LNCaP clone FGC (cell line): Measurements from ENCODE around the gene STK39.
A peak's percentile ranks its signal among the peaks of the same experiment; 100 is the strongest.

ENCODE experiments used
- DNase-seq: peaks from one replicate; pipeline ENCODE4 v3.0.0-alpha.2; 2011; ENCODE audit warnings: low read depth
- H3K4me3 ChIP-seq: 2 replicates; pipeline ENCODE4 v1.5.1; 2011; ENCODE audit warnings: mild to moderate bottlenecking, low read depth, low read length, control low read depth
- TF ChIP-seq, protein P1 (sequence below): IDR thresholded peaks from 2 replicates; pipeline ENCODE4 v1.5.1; 2012; ENCODE audit warnings: mild to moderate bottlenecking; ENCODE audit not compliant: control insufficient read depth, insufficient read depth; ENCODE audit errors: extremely low read depth

Gene STK39

DNA sequence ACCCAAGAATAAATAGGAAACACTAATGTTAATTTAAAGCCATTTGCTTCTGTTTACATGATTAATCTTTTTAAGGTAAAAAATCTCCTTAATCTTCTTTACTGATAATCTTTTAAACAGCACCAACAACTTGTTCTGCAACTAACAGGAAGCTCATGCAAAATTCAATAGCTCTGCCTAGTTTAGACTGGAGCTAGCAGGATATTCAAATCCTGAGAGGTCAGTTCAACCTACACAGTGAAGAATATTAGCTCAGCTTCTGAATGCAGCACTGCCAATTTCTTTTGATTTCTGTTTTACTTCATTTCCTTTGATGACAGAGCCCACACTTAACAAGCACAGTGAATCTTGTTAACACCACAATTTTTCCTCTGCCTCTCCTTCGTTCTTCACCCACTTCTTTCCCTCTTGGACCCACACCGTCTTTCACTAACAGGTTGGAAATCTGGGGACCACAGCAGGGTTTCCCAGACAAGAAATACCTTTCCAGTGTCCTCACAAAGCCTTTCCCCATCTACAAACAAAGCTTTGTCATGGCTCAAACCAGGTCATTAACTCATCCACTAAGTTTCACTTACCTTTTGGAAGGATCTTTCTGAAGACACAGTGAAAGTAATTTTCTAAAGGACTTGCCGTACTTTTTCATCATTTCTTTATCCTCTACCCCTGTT lies 109.8 kb downstream of the STK39 start:
- TF ChIP-seq, protein P1, sequence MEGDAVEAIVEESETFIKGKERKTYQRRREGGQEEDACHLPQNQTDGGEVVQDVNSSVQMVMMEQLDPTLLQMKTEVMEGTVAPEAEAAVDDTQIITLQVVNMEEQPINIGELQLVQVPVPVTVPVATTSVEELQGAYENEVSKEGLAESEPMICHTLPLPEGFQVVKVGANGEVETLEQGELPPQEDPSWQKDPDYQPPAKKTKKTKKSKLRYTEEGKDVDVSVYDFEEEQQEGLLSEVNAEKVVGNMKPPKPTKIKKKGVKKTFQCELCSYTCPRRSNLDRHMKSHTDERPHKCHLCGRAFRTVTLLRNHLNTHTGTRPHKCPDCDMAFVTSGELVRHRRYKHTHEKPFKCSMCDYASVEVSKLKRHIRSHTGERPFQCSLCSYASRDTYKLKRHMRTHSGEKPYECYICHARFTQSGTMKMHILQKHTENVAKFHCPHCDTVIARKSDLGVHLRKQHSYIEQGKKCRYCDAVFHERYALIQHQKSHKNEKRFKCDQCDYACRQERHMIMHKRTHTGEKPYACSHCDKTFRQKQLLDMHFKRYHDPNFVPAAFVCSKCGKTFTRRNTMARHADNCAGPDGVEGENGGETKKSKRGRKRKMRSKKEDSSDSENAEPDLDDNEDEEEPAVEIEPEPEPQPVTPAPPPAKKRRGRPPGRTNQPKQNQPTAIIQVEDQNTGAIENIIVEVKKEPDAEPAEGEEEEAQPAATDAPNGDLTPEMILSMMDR, result no peak
- H3K4me3 ChIP-seq, result no peak overlapping the region
- no peak for DNase-seq

DNA sequence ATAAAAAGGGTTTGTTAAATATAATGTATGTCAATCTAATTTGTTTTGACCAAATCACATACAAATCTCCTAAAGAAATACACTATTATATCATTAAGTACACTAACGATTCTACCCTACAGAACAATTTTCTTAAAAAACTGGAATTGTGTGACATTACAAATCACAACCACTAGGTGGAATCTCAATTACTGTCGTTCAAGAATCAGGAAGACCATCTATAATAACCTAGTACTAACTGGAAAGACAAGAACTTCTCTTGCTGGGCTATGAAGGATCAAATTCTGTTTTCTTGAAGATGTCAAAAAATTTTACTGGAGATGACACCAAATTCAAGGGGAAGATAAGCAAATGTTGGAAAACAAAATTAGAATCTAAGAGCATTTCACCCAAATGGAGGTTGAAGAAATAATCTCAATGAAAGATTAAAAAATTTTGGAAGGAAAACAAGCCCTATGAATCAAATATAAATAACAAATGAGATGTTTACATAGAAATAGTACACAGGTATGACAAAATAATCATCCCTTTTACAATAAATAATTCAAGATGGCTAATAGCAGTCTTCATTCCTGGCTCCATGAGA lies 110.9 kb downstream of the STK39 start:
- H3K4me3 ChIP-seq, result no peak overlapping the region
- TF ChIP-seq, protein P1, result peak; percentile 41
- DNase-seq, result no peak

DNA sequence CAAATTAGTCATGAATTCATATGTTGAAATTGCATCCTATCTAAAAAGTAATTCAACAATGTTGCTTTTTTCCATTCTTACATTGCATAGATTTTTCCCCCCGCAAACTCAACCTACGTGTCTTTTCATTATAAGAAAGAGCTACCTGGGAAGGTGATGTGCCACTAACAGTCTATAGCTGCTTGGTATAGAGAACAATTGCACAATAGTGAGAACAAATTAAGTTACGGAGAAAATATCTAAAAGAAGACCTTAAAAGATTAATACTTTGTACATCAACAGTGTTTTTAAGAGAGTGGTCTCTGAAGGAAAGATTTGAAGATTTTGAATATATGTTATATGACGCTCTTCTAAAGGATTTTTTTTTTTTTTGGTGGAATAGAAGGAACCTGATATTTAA lies 111.8 kb downstream of the STK39 start:
- TF ChIP-seq, protein P1, result no peak
- no peak for DNase-seq
- H3K4me3 ChIP-seq, result no peak overlapping the region

DNA sequence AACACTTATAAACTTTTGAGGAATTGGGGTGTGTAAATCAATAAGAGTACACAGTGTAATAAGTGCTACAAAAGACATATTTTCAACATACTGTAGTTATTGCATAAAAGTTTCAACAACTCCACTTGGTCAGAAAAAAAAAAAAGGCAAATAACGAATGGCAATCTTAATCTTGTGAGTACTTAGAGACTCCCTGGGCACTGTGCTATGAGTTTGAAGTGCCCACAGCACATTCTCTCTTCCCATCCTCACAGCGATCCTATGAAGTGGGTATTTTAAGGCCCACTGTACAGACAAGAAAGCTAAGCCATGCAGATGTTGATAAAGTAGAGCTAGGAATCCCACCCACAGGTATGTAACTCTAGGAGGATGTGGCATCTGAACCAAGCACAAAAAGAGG lies 112.3 kb downstream of the STK39 start:
- no peak for DNase-seq
- TF ChIP-seq, protein P1, result no peak
- H3K4me3 ChIP-seq, result no peak overlapping the region

DNA sequence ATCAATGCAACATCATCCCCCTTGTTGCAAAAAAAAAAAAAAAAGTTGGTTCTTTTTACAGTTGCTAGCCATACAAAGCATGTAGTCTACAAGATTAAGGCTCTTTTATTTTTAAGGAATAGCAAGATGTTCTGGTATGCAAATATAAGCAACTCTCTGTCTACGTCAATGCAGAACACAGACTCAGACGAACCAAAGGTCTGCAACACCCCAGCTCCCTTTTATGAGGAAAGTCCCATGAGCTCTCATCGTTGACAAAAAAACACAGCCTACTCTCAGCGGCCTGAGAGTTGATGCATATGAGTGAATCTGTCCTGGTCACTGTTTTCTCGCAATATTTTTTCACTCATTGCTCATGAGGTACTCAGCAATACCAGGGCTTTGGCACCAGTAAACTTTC lies 112.9 kb downstream of the STK39 start:
- H3K4me3 ChIP-seq, result no peak overlapping the region
- DNase-seq, result no peak
- TF ChIP-seq, protein P1, result no peak

DNA sequence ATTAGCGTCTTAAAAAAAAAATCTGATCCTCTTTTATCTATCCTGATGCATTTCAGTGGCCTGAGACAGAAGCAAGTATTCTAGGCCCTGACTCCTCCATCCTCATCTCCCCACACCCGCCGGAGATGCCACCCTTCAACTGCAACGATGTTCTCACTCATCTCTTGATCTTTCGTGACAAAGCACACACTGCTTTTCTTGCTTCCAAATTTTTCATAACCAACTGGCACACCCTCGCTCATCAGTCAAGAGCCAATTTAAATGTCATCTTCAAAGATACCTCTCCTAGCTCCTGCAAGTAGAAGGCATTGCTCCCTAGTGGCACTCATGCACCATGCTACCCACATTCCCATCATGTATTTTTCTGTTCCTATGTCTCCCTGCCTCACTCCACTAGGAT lies 115.0 kb downstream of the STK39 start:
- TF ChIP-seq, protein P1, result no peak
- no peak overlapping the region for H3K4me3 ChIP-seq
- DNase-seq, result no peak

DNA sequence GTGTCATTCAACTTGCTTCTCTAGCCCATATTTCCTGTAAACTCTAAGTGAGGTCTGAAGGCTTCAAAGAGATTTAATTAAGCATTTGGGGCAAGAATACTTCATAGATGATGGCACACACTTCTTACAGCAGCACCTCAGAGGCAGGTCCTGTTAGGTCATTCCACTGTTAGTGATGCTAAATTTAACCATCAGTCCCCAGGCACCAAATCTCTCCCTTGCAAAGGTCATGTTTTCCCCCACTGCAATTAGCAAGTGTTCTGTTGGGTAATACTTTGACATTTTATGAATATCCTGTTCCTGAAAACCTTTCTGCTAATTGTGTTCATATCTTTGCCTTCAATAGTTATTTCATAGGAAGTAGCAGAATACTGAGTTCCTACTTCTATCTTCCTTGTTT lies 117.0 kb downstream of the STK39 start:
- TF ChIP-seq, protein P1, result no peak
- no peak overlapping the region for H3K4me3 ChIP-seq
- DNase-seq, result no peak
